Activated CD4-positive, alpha-beta T cell treated with anti-CD3 and anti-CD28 coated beads for 36 hours (primary cell): ENCODE results near the gene NISCH. TPM values are rescaled to one million over a fixed set of nuclear protein-coding genes. Genes with fewer than 3 reads are reported as not detected.
A peak's percentile ranks its signal among the peaks of the same experiment; 100 is the strongest.

Experiments
- ATAC-seq: fragments of 200-7000 bp; cut with Tn5 transposase; one replicate; pipeline ENCODE4 v1.10.0; 2021; ENCODE audit warnings: mild to moderate bottlenecking, moderate library complexity
- CTCF ChIA-PET: fragments of 350-600 bp; sonication (Branson Sonifier 250); formaldehyde crosslinking; loops from one replicate; lab custom pipeline; 2021; ENCODE audit warnings: antibody characterized with exemption; lab: Charles Lee
- POLR2A ChIA-PET: fragments of 350-600 bp; sonication (Branson Sonifier 250); formaldehyde crosslinking; loops from one replicate; lab custom pipeline; 2021; ENCODE audit warnings: antibody characterized with exemption, inconsistent platforms; lab: Charles Lee
- DNase-seq: peaks from one replicate; pipeline ENCODE4 v3.0.0-alpha.2; 2020
- H3K27ac Mint-ChIP-seq: one replicate; pipeline ENCODE4 v1.8.0; 2021; ENCODE audit warnings: mixed read lengths
- H3K27me3 Mint-ChIP-seq: one replicate; pipeline ENCODE4 v1.8.0; 2021; ENCODE audit warnings: mixed read lengths
- H3K36me3 Mint-ChIP-seq: one replicate; pipeline ENCODE4 v1.8.0; 2021; ENCODE audit warnings: low read depth, mixed read lengths
- H3K4me1 Mint-ChIP-seq: one replicate; pipeline ENCODE4 v1.8.0; 2021; ENCODE audit warnings: mixed read lengths
- H3K4me3 Mint-ChIP-seq: one replicate; pipeline ENCODE4 v1.8.0; 2021; ENCODE audit warnings: mild to moderate bottlenecking, moderate library complexity, mixed read lengths
- H3K9me3 Mint-ChIP-seq: one replicate; pipeline ENCODE4 v1.8.0; 2021; ENCODE audit warnings: low read depth, mixed read lengths
- intact Hi-C, 2 experiments: fragments of 100-400 bp; cut with DNase I in 1 of 2; cut with micrococcal nuclease in 1 of 2; formaldehyde crosslinking; loops; one replicate each; pipeline versions ENCODE4 v1.14.2 to v1.15.1; 2022 to 2024; cut with DNase I, micrococcal nuclease
- total RNA-seq, 2 experiments: library from RNA; stranded (reverse); gene quantifications; one replicate each; pipeline ENCODE4 v1.2.3, GENCODE V29; 2021

Gene NISCH
- total RNA-seq, 2 experiments from 2014 or later = 61.4 to 68.9 TPM

DNA sequence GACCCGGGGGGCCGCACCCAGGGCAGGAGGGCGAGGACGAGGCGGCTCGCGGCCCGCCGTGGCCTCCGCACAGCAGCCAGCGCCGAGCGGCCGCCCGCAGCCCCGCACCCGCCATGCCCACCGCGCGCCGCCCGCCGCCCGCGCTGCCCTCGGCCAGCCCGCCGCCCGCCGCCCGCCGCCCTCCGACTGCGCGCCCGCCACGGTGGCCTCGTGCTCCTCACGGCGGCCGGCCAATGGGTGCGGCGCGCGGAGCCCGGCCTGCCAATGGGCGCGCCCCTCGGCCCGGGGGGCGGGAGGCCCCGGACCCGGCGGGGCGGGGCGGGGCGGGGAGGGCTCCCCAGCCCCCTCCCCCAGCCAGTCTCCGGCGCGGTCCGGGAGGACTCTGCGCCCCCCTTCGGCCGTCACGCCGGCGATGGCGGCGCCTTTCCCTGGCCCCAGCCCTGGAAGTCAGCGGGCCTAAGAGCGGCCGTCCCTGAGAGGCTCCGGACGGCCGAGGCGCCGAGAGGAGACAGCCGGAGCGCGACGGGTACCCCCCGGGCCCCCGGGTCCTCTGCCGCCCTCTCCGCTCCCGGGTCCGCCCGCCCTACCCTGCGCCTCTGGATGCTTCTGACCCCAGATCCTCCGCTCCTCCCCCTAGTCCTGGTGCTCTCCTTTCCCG is 78.3 kb downstream of the NISCH start, which contains the start of gene NT5DC2:
Gene NT5DC2 (minus strand): TSS at position 235 of the 658 bp plus-strand sequence. CDS start 120 bp downstream, at position 115.
- POLR2A ChIA-PET = no interaction called here
- Mint-ChIP-seq H3K27ac (peak within 1 kb of the TSS; percentile 79), H3K9me3 (no peaks in the 10 kb centered on the region), H3K4me3 (peak within 1 kb of the TSS; percentile 73), H3K36me3 (peaks cover 18% of the 10 kb centered on the region), H3K27me3 (no peaks in the 10 kb centered on the region), H3K4me1 (peaks cover 32% of the 10 kb centered on the region)
- ATAC-seq (peak; percentile 48), DNase-seq (peak; percentile 81)
- CTCF ChIA-PET = no interaction called here
- intact Hi-C loops = loop anchor here in 1 of 2 experiments (1.0 to 10.0 kb wide), 3 partner anchors 379 to 1149 kb away; partner anchors contain the start of genes DCP1A, MANF and POC1A

DNA sequence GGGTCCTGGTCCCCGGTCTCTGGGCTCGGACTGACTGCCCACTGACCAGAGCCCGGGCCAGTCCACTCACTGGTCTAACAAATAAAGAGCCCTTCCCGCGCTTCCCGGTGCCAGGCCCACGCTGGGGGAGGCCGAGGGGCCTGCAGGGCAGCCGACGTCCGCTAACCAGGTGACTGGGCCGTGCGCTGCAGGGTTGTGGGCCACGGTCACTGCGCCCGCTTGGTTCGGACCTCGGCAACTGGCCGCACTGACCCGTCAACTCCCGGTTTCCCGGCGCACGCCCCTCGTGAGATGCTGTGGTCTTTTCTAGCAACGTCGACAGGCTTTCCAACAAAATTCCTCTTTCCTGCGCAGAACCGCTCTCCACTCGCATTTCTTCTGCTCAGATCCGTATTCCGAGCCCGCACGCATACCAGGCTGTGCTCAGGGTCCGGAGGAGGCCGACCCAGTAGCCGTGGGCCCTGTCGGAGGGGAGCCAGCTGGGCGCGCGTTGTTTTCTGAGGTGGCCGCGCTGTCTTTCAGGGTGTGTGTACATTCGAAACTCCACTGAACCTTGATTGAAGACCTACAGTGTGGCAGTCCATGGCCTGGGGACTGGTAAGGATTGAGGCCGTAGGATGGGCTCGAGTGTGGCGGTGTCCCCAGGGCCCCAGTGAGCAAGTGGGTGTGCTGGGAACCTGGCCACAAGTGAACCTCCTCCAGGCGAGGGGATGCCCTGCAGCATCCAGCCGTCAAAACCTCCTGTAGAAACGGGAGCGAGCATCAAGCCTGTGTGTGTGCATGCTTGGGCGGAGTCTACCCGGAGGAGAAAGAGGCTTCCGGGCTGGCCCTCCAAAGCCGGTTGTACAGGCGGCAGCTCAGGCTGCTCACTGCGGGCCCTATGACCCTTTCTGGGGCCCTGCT is 79.1 kb downstream of the NISCH start:
- Mint-ChIP-seq H3K27me3 (no peaks in the 10 kb centered on the region), H3K9me3 (no peaks in the 10 kb centered on the region), H3K36me3 (peaks cover 22% of the 10 kb centered on the region), H3K4me1 (peaks cover 39% of the 10 kb centered on the region), H3K27ac (peak overlapping the region; percentile 79), H3K4me3 (peak overlapping the region; percentile 72)
- no peak for ATAC-seq
- ChIA-PET POLR2A (no interaction called here), CTCF (no interaction called here)
- intact Hi-C loops = loop anchor here in 1 of 2 experiments (5.0 to 10.0 kb wide), 3 partner anchors 257 to 1150 kb away; partner anchors contain the start of genes DCP1A, MANF and WDR82
- DNase-seq = no peak

DNA sequence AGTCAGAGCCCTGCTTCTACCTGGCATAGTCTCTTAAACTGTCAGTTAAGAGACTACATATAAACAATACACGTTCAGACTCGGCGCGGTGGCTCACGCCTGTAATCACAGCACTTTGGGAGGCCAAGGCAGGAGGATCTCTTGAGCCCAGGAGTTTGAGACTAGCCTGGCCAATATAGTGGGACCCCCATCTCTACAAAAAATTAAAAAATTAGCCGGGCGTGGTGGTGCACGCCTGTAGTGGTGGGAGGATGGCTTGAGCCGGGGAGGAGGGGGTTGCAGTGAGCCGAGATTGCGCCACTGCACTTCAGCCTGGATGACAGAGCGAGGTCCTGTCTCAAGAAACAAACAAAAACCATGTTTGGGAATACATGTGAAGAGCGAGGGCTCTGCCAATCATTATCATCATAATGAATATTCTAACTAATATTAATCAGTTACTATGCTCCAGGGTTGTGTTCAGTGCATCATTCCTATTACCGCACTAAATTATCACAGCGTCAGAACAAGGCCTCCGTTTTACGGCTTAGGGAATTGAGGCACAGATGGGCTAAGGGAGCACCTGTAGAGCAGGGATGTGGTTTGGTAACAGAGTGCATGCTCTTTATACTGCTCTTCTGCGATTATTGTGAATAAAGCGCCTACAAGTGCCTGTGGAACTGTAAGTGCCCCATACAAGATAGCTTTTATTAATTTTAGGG is 80.2 kb downstream of the NISCH start:
- DNase-seq = no peak
- H3K27ac Mint-ChIP-seq = no peak overlapping the region

DNA sequence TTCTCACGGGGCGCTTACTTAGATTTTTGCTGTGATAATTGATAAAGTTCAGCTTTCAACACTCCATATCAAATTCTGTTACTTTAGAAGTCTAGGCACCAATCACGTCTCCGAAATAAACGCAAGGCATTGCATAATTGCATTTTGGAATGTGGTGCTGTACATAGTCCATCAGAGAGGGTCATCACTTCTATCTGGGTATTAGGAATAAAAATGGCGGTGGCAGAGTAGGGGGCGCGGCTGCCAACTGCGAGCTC is 80.6 kb downstream of the NISCH start:
- Mint-ChIP-seq H3K4me1 (peaks cover 49% of the 10 kb centered on the region), H3K27ac (no peak overlapping the region), H3K36me3 (peaks cover 31% of the 10 kb centered on the region), H3K27me3 (no peaks in the 10 kb centered on the region), H3K4me3 (peak overlapping the region; percentile 100), H3K9me3 (no peaks in the 10 kb centered on the region)
- DNase-seq (no peak), ATAC-seq (no peak)
- ChIA-PET POLR2A (interaction anchor here (0.6 to 1.2 kb wide), 7 partner anchors 21 to 866 kb away, joined by 3 to 5 read pairs (median 3); partner anchors contain the start of gene PBRM1), CTCF (interaction anchor here (0.6 to 1.7 kb wide), 5 partner anchors 9 to 306 kb away, joined by 3 to 5 read pairs (median 3); no protein-coding TSS in a partner anchor)
- intact Hi-C loops = loop anchor here (1.0 to 10.0 kb wide), 11 partner anchors 81 to 1151 kb away; partner anchors contain the start of genes NISCH (in 2 of the 2), GNL3 (in 1 of the 2), MANF (in 1 of the 2) and PARP3 (in 1 of the 2)

More for the DNA sequence above, 80.2 kb downstream of the NISCH start:
- H3K9me3 Mint-ChIP-seq = no peaks in the 10 kb centered on the region
- peaks cover 26% of the 10 kb centered on the region for H3K36me3 Mint-ChIP-seq
- H3K27me3 Mint-ChIP-seq = no peaks in the 10 kb centered on the region
- H3K4me3 Mint-ChIP-seq = peak overlapping the region; percentile 100
- CTCF ChIA-PET = interaction anchor here (0.6 to 1.7 kb wide), 5 partner anchors 9 to 307 kb away, joined by 3 to 5 read pairs (median 3); no protein-coding TSS in a partner anchor
- intact Hi-C loops = loop anchor here (1.0 to 10.0 kb wide), 11 partner anchors 80 to 1151 kb away; partner anchors contain the start of genes NISCH (in 2 of the 2), GNL3 (in 1 of the 2), MANF (in 1 of the 2) and PARP3 (in 1 of the 2)
- POLR2A ChIA-PET = interaction anchor here (0.6 to 1.2 kb wide), 7 partner anchors 21 to 865 kb away, joined by 3 to 5 read pairs (median 3); partner anchors contain the start of gene PBRM1
- ATAC-seq = no peak
- H3K4me1 Mint-ChIP-seq = peaks cover 45% of the 10 kb centered on the region

DNA sequence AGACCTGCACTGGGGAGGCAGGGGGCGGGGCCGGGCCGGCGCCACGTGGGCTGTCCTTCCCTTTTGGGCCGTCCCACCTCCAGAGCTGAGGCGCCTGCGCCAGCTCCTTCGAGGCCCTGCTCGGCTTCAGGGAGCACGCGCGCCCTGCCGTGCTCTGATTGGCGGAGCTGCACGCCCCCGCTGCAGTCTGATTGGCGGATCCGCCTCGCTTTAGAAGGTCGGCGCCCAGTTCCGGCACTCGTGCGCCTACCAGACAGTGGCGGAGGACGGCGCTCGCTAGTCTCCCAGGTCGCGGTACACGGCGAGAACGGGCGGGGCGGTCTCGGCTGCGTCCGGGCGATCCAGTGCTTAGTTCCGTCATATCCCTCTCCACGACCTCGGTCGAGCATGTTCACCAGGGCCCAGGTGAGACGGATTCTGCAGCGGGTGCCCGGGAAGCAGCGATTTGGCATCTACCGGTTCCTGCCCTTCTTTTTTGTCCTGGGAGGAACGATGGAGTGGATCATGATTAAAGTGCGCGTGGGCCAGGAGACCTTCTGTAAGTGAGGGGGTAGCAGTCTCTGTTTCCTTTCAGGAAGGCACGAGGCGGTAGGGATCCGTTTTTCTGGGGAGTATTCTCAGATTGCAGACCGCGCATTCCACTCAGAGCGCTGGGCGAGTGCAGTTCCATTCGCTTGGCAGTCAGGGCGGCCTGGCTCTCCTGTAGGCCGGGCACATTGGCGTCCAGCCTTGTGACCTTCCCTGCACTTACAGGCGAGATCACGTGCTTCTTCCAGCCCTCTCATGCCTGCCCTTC is 81.2 kb downstream of the NISCH start, which contains the start of gene UQCC5:
Gene UQCC5 (plus strand): TSS at position 237 of the 796 bp plus-strand sequence. CDS start 151 bp downstream, at position 388.
- Mint-ChIP-seq H3K27ac (peak within 1 kb of the TSS; percentile 99), H3K27me3 (no peaks in the 10 kb centered on the region), H3K9me3 (no peaks in the 10 kb centered on the region), H3K4me3 (peak within 1 kb of the TSS; percentile 100), H3K4me1 (peaks cover 49% of the 10 kb centered on the region), H3K36me3 (peaks cover 34% of the 10 kb centered on the region)
- ChIA-PET CTCF (interaction anchor here (0.6 to 1.7 kb wide), 5 partner anchors 8 to 306 kb away, joined by 3 to 5 read pairs (median 3); no protein-coding TSS in a partner anchor), POLR2A (interaction anchor here (0.6 to 1.2 kb wide), 7 partner anchors 20 to 866 kb away, joined by 3 to 5 read pairs (median 3); partner anchors contain the start of gene PBRM1)
- intact Hi-C loops = loop anchor here (1.0 to 10.0 kb wide), 11 partner anchors 81 to 1152 kb away; partner anchors contain the start of genes NISCH (in 2 of the 2), GNL3 (in 1 of the 2), MANF (in 1 of the 2) and PARP3 (in 1 of the 2)
- ATAC-seq (peak; percentile 91), DNase-seq (peak; percentile 99)

DNA sequence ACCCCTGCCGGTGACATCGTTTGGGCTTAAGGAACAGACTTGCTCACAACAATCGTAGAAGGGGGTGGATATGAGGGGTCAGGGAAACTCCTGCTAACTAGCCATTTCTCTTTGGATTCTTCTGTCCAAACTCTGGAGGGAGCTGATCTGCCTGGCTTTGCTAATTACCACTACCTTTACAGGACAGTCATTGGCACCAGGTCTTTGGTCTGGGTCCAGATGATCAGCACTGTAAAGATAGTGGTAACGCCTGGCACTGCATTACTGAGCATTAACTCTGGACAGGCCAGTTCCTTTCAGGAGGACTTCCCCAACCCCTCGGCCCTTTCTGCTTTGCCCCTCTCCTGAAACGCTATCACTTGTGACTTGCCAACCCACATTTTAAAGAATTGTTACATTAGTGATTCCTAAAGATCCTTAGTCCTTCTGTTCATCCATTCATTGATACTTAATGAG is 81.8 kb downstream of the NISCH start:
- ChIA-PET POLR2A (no interaction called here), CTCF (interaction anchor here (1.7 kb wide), 1 partner anchor 91 kb away, joined by 5 read pairs; no protein-coding TSS in a partner anchor)
- H3K27me3 Mint-ChIP-seq = no peaks in the 10 kb centered on the region
- no peak for ATAC-seq
- no peak for DNase-seq
- H3K4me1 Mint-ChIP-seq = peaks cover 49% of the 10 kb centered on the region
- H3K36me3 Mint-ChIP-seq = peaks cover 38% of the 10 kb centered on the region
- peak overlapping the region; percentile 100 for H3K4me3 Mint-ChIP-seq
- H3K9me3 Mint-ChIP-seq = no peaks in the 10 kb centered on the region
- intact Hi-C loops = loop anchor here (2.0 to 10.0 kb wide), 4 partner anchors 150 to 1152 kb away; partner anchors contain the start of genes GNL3 (in 1 of the 2), MANF (in 1 of the 2), TEX264 (in 1 of the 2) and WDR82 (in 1 of the 2)
- H3K27ac Mint-ChIP-seq = peak overlapping the region; percentile 99

DNA sequence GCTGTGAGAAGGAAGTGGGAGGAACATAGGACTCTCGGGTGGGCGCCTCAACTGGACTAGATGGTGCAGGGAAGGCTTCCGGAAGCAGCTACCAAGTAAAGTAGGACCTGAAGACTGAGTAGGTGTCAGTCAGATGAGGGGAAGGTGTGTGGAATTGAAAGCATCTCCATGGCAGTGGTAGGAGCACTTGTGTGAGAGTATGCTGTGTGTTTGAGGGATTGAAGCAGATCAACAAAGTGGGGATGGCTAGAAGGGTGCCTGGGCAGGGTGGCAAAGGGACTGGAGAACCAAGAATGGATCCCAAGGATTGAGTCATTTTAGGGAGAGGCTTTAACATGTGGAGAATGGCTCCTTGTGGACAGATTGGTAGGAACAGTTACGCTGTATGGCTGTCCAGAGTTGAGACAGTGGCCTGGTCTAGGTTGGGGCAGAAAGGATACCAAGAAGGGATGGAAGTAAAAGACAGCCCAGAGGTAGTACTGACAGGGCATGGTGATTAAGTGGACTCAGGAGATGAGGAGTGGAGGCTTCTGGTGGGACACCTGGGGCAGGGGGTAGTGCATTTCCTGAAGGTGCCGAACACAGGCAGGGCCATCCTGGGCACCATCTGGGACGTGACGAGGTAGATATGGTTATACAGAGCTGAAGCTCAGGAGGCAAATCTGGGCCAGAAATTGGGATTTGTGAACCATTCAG is 82.5 kb downstream of the NISCH start:
- peaks cover 46% of the 10 kb centered on the region for H3K4me1 Mint-ChIP-seq
- intact Hi-C loops = loop anchor here (2.0 to 10.0 kb wide), 4 partner anchors 149 to 1153 kb away; partner anchors contain the start of genes GNL3 (in 1 of the 2), MANF (in 1 of the 2), TEX264 (in 1 of the 2) and WDR82 (in 1 of the 2)
- DNase-seq = no peak
- H3K27ac Mint-ChIP-seq = peak overlapping the region; percentile 99
- ChIA-PET POLR2A (no interaction called here), CTCF (no interaction called here)
- H3K27me3 Mint-ChIP-seq = no peaks in the 10 kb centered on the region
- peak overlapping the region; percentile 100 for H3K4me3 Mint-ChIP-seq
- no peaks in the 10 kb centered on the region for H3K9me3 Mint-ChIP-seq
- ATAC-seq = no peak
- H3K36me3 Mint-ChIP-seq = peaks cover 38% of the 10 kb centered on the region

DNA sequence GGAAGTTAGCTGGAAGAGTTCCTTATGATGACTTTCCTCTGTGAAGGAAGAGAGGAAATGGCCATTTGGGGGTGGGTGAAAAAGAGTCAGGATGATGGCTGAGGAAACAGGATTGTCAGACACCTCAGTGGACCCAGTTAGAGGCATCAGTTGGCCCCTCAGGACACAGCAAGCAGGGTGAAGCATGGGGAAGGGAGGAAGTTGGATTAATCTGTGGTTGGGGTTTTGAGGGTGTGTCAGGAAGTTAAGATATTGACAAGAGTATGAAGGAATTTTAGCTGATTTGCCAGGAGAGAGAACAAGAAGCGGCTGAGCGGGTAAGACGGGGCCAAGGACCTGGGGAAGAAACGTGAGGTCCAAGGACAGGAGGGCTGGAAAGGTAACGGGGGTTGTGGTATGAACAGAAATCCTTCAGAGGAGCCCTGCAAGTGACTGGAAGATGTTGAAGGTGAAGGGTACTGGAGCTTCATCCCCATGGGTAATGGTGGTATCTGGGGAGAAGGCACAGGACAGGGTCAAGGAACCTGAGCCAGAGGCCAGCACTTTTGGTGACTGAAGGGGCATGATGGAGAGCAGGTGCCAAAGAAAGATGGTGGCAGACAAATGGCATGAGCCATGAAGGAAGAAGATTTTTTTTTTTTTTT is 83.7 kb downstream of the NISCH start:
- CTCF ChIA-PET = no interaction called here
- Mint-ChIP-seq H3K9me3 (no peaks in the 10 kb centered on the region), H3K4me3 (peak overlapping the region; percentile 7), H3K4me1 (peaks cover 46% of the 10 kb centered on the region), H3K36me3 (peaks cover 41% of the 10 kb centered on the region), H3K27ac (peak overlapping the region; percentile 76), H3K27me3 (no peaks in the 10 kb centered on the region)
- intact Hi-C loops = loop anchor here in 1 of 2 experiments (5.0 to 10.0 kb wide), 2 partner anchors 262 to 1154 kb away; partner anchors contain the start of genes MANF and WDR82
- POLR2A ChIA-PET = interaction anchor here (0.7 kb wide), 1 partner anchor 213 kb away, joined by 3 read pairs; no protein-coding TSS in a partner anchor
- DNase-seq = no peak
- no peak for ATAC-seq
